Endodermal cell (in vitro differentiated cells): ENCODE data around the gene ATP5MC2. TPM values are rescaled to one million over a fixed set of nuclear protein-coding genes. Genes with fewer than 3 reads are reported as not detected.

Experiments used
- DNase-seq: peaks from one replicate; pipeline ENCODE4 v3.0.0-alpha.2; 2017
- H3K27ac ChIP-seq: 2 replicates; pipeline ENCODE4 v1.5.1; 2013; ENCODE audit warnings: mild to moderate bottlenecking, low read depth, low read length, moderate library complexity
- H3K27me3 ChIP-seq: 2 replicates; pipeline ENCODE4 v1.6.1; 2013; ENCODE audit warnings: mild to moderate bottlenecking, low read length, moderate library complexity; ENCODE audit not compliant: insufficient read depth, control insufficient read depth, poor library complexity, severe bottlenecking
- H3K36me3 ChIP-seq: 2 replicates; pipeline ENCODE4 v1.7.0; 2013; ENCODE audit warnings: mild to moderate bottlenecking, low read length, moderate library complexity; ENCODE audit not compliant: control insufficient read depth, insufficient read depth
- H3K4me1 ChIP-seq: one replicate; pipeline ENCODE4 v1.7.0; 2013; ENCODE audit warnings: low read length; ENCODE audit not compliant: control insufficient read depth, insufficient read depth
- H3K4me3 ChIP-seq: 2 replicates; pipeline ENCODE4 v1.5.1; 2013; ENCODE audit warnings: mild to moderate bottlenecking, low read length, moderate library complexity
- H3K9ac ChIP-seq: 2 replicates; pipeline ENCODE4 v1.6.1; 2013; ENCODE audit warnings: mild to moderate bottlenecking, low read length, moderate library complexity; ENCODE audit not compliant: poor library complexity, severe bottlenecking; ENCODE audit errors: extremely low read depth
- H3K9me3 ChIP-seq: 2 replicates; pipeline ENCODE4 v1.6.1; 2013; ENCODE audit warnings: mild to moderate bottlenecking, low read length, moderate library complexity; ENCODE audit not compliant: control insufficient read depth
- H3K27ac Mint-ChIP-seq: 2 replicates; pipeline ENCODE4 v1.8.0; 2020; ENCODE audit warnings: mixed read lengths
- H3K27me3 Mint-ChIP-seq: 2 replicates; pipeline ENCODE4 v1.8.0; 2021; ENCODE audit warnings: mild to moderate bottlenecking, mixed read lengths; ENCODE audit not compliant: insufficient read depth
- H3K36me3 Mint-ChIP-seq: 2 replicates; pipeline ENCODE4 v1.8.0; 2020; ENCODE audit warnings: low read depth, mixed read lengths
- H3K4me1 Mint-ChIP-seq: 2 replicates; pipeline ENCODE4 v1.8.0; 2020; ENCODE audit warnings: mixed read lengths
- H3K4me3 Mint-ChIP-seq: 2 replicates; pipeline ENCODE4 v1.8.0; 2020; ENCODE audit warnings: mild to moderate bottlenecking, moderate library complexity, mixed read lengths
- H3K9me3 Mint-ChIP-seq: 2 replicates; pipeline ENCODE4 v1.8.0; 2020; ENCODE audit warnings: mild to moderate bottlenecking, mixed read lengths
- CTCF ChIP-seq: fragments of 200-600 bp; sonication (generic); conservative IDR thresholded peaks from 2 replicates; pipeline ENCODE4 v1.5.0; 2021; ENCODE audit warnings: antibody characterized with exemption, mild to moderate bottlenecking
- WGBS, 2 experiments: methylation state at CpG; one replicate each; pipeline versions ENCODE4 v1.1.5 to v1.1.7; 2013; ENCODE audit warnings: missing lambda C conversion rate in 2 of 2, mixed read lengths in 1 of 2; ENCODE audit not compliant: insufficient coverage in 1 of 2, insufficient read length in 1 of 2; 5-methylcytosine and 5-hydroxymethylcytosine counted together
- total RNA-seq, 2 donors: library from RNA; stranded (reverse); fragmentation: NEBNext Ultra II Directional in 1 of 2; extraction: Animal tissue kit (Norgen Biotek cat#: 25700) in 1 of 2; gene quantifications; 2 replicates in 1 of 2; 3 replicates in 1 of 2; pipeline ENCODE4 v1.2.1, GENCODE V29; 2021

ATP5MC2 gene
- total RNA-seq, 2 donors from 2014 or later, result 299 to 307 TPM

GRCh38 chr12:53623548-53624385 is 52.1 kb downstream of the ATP5MC2 start:
- no peak overlapping the region for H3K27ac ChIP-seq
- no peak for DNase-seq
- H3K4me3 ChIP-seq, result peak overlapping the region; percentile 93
- Mint-ChIP-seq H3K27me3 (no peaks in the 10 kb centered on the region), H3K27ac (no peak overlapping the region), H3K36me3 (peaks cover 4% of the 10 kb centered on the region), H3K9me3 (no peaks in the 10 kb centered on the region), H3K4me1 (peaks cover 23% of the 10 kb centered on the region), H3K4me3 (peak overlapping the region; percentile 72)
- peaks cover 6% of the 10 kb centered on the region for H3K4me1 ChIP-seq
- no peak overlapping the region for H3K9ac ChIP-seq
- H3K9me3 ChIP-seq, result no peaks in the 10 kb centered on the region
- H3K27me3 ChIP-seq, result no peaks in the 10 kb centered on the region
- 83 to 84% methylated on average over 2 to 7 of the region's 7 CpGs for WGBS, 2 experiments
- H3K36me3 ChIP-seq, result peaks cover 4% of the 10 kb centered on the region
- TF ChIP-seq CTCF, result no peak

- Histone ChIP-seq H3K36me3 (peaks cover 9% of the 10 kb centered on the region), H3K27ac (no peak overlapping the region), H3K27me3 (no peaks in the 10 kb centered on the region), H3K9ac (no peak overlapping the region), H3K9me3 (no peaks in the 10 kb centered on the region), H3K4me1 (peaks cover 6% of the 10 kb centered on the region), H3K4me3 (no peak overlapping the region)
- no peak for TF ChIP-seq CTCF
- Mint-ChIP-seq H3K4me3 (no peak overlapping the region), H3K4me1 (peaks cover 23% of the 10 kb centered on the region), H3K27ac (no peak overlapping the region), H3K36me3 (peaks cover 4% of the 10 kb centered on the region), H3K9me3 (no peaks in the 10 kb centered on the region), H3K27me3 (no peaks in the 10 kb centered on the region)
- 97 to 98% methylated on average over 5 of the region's 5 CpGs for WGBS, 2 experiments
- DNase-seq, result no peak
Observed at GRCh38 chr12:53622724-53623123, 53.2 kb downstream of the ATP5MC2 start.

- no peaks in the 10 kb centered on the region for H3K27me3 ChIP-seq
- no peaks in the 10 kb centered on the region for H3K9me3 ChIP-seq
- H3K9ac ChIP-seq, result no peak overlapping the region
- no peaks in the 10 kb centered on the region for H3K4me1 Mint-ChIP-seq
- no peak overlapping the region for H3K4me3 ChIP-seq
- H3K27ac Mint-ChIP-seq, result no peak overlapping the region
- no peaks in the 10 kb centered on the region for H3K27me3 Mint-ChIP-seq
- H3K36me3 Mint-ChIP-seq, result peaks cover 14% of the 10 kb centered on the region
- no peak for DNase-seq
- no peak overlapping the region for H3K27ac ChIP-seq
- TF ChIP-seq CTCF, result no peak
- H3K4me1 ChIP-seq, result no peaks in the 10 kb centered on the region
- no peak overlapping the region for H3K4me3 Mint-ChIP-seq
- WGBS, 2 experiments, result 73 to 95% methylated on average over 3 of the region's 3 CpGs
- peaks cover 15% of the 10 kb centered on the region for H3K36me3 ChIP-seq
- H3K9me3 Mint-ChIP-seq, result no peaks in the 10 kb centered on the region
Observed at GRCh38 chr12:53618275-53618674, 57.6 kb downstream of the ATP5MC2 start.
